ENCODE data around the gene CDPF1.

The CDPF1 gene

GRCh38 chr22:46250035-46250782, at the start of gene CDPF1:
TSS of gene CDPF1 (minus strand) at chr22:46250293. CDS start at chr22:46248284, 2,009 bp downstream.
- peak; percentile 60 for DNase-seq

DNA sequence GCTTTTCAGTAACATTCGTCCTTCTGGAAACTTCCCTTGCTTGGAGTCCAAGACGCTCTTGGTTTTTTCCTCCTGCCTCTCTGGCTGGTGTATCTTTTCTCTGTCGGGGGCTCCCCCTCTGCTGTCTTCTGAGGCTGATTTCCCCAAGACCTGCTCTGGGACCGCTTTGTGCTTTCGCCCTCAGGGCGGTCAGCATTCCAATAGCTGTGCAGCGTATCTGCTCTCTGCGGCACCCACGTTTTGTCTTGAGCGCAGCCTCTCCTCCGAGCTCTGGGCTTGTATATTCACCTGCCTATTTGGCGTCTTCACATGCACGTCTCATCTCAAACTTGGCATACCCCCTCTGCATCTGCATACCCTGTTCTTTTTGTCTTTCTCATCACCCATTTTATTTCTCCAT, 49.0 kb upstream of the CDPF1 start:
- no peak for DNase-seq

GRCh38 chr22:46297151-46297812, 47.2 kb upstream of the CDPF1 start:
- DNase-seq = no peak

DNA sequence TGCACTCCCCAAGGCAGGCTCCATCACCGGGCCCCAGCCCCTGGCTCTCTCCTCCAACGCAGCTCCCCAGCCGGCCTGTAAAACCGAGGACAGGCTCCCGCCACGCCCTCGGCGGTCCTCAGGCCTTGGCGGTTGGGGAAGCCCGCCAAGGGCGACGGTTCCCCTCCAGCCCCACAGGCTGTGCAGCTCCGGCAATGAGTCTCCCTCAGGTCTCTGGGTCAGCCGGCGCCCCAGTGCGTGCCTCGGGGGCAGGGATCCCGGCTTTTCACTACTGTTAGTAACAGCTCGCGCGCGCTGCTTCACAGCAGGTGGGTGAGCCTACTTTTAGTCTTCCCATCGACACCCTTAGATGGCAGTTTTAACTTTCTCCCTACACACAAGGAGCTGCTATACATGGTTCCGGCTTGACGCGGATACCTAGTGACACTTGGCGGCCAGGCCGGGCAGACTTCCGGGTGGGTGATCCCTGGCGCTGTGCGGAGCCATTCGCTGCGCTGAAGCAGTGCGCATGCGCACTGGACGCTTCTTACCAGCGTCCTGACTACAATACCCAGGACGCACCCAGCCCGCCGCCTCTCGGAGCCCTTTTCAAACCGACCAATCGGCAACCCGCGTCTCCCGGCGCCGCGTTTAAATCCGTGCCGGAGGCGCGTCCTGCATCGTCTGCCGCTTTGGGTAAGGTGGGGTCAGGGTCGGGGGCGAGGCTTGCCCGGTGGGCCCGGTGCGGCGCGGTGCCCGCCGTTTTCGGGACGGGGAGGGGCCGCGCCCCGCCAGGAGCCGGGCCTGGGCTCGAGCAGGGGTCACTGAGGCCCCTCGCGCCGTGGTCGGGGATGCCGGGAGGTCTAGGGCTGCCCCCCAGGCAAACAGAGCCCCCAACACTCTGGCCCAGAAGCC, 46.4 kb upstream of the CDPF1 start, which contains the start of gene GTSE1:
Gene GTSE1 (plus strand): TSS at position 614 of the 894 bp plus-strand sequence. CDS start 531 bp downstream, outside the sequence.
- peak; percentile 91 for DNase-seq

DNA sequence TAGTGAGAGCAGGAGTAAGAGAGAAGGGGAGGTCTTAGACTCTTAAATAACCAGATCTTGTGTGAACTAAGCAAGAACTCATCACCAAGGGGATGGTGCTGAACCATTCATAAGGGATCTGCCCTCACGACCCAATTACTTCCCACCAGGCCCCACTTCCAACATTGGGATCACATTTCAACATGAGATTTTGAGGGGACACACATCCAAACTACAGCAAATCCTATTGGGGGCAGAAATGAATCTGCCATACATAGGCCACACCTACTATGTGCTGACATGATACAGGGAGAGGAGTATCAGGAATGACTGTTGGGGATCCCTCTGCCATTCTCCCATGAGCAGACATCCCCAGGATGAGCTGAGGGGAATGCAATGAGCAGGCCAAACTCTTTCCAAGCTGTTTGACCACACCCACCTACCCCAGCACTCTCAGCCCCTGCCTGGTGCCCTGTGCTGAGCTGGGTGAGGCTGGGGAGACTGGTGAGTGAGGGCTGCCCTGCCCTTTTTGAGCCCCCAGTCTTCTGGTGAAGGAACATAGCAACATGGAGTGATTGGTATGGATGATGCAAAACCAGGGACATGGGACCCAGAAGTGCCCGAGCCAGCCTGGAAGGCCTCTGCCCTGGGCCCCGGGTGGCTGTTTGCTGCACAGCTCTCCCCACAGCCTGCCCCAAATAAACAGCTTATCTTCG, 45.3 kb upstream of the CDPF1 start:
- no peak for DNase-seq

- no peak for DNase-seq
These were observed 44.7 kb upstream of the CDPF1 start for GRCh38 chr22:46294784-46295183.

GRCh38 chr22:46293577-46294260, 43.6 kb upstream of the CDPF1 start:
- DNase-seq = no peak

DNA sequence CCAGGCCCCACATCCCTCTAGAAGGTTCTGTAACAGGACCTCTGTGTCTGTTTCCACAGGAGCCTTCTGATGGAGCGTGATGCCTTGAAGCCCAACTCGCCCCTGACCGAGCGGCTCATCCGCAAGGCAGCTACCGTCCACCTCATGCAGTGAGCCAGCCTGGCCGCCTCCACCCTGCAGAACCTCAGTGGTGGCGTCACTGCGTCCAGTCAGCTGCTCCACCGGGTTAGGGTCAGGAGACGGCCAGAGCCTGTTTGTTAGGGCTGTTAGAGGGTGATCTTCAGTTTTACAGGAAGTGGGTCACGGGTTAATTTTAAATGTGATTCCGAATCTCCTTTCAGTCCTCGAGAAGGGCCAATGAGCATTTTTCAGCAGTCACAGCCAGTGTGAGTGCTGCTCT, 42.6 kb upstream of the CDPF1 start:
- DNase-seq = no peak

- DNase-seq = no peak
These were observed 42.1 kb upstream of the CDPF1 start for GRCh38 chr22:46292173-46292572.

- DNase-seq = no peak
These were observed 41.0 kb upstream of the CDPF1 start for GRCh38 chr22:46290843-46291785.

GRCh38 chr22:46290121-46290842, 40.2 kb upstream of the CDPF1 start:
- no peak for DNase-seq

DNA sequence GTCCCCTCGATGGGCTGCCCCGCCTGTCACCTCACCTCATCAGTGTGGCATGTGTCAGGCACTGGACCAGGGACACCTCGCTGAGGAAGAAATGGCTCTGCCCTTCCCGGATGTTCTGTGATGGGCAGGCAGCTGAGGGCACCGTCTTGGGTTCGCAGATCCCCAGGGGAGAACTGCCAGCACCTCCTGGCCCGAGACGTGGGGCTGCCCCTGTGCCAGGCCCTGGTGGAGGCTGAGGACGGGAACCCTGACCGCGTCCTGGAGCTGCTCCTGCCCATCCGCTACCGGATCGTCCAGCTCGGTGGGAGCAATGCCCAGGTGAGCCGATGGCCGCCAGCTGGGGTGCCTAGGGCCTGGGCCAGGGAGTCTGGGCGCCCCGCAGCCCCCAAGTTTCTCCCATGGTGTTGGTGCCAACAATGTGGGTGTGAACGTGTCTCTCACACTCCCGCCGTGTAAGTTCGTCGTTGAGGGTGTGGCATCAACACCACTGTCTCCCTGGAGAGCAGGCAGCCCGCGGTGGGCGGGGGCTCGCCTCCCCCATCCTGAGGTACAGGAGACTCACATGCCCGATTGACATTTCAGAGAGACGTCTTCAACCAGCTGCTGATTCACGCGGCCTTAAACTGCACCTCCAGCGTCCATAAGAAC, 39.3 kb upstream of the CDPF1 start:
- DNase-seq = no peak

DNA sequence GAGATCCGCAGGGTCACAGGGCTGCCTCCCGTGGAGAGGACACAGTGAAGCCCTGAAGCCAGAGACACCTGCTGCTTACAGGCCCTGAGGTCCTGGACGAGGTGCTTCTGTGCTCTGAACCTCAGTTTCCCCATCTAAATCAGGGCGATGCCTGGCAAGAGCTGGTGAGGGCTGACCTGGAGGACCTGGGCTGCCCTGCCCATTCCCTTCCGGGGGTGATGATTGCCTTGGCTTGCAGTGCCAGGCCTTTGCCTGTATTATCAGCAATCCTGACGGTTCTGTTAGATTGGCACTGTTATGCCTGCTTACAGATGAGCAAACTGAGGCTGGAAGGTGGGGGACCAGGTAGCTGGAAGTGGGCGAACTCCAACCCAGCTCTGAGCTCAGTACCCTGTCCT, 38.8 kb upstream of the CDPF1 start:
- no peak for DNase-seq

GRCh38 chr22:46287873-46288751, 38.0 kb upstream of the CDPF1 start:
- no peak for DNase-seq

- DNase-seq = no peak
These were observed 37.1 kb upstream of the CDPF1 start for GRCh38 chr22:46286941-46287872.

- no peak for DNase-seq
These were observed 35.9 kb upstream of the CDPF1 start for GRCh38 chr22:46286006-46286405.

DNA sequence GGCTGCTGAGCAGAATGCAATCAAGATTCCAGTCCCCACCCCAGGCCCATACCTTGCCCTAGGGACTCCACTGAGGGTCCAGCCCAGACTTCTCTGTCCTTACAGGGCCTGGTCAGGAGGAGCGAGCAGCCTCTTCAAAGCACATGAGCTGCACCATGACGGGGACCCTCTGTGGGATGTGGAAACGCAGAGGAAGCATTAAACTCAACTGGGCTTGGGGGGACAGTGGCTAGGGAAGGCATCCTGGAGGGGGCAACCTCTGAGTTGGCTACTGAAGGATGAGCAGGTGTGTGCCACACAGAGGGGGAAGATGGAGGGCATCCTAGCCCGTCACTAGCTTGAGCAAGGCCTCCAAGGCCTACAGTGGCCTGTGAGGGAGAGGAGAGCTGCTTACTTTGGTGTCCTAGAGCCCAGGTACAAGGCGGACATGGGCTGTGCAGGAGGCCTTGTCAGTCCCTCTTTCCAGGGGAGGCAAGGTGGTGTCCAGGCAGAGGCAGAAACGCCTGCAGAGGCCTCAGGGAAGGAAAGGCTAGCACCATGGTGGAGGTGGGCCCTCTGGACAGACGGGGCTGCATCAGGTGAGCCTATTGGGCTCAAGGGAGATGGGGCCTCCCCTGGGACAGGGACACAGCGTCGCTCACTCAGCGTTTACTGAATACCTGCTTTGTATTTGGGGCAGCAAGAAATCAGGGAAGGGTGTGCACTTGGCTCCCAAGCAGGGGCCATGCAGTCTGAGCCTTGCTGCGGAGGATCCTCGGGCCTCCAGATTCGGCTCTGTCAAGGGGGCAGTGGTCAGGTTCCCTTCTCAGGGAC, 32.0 kb upstream of the CDPF1 start:
- no peak for DNase-seq

Data from kidney glomerular epithelial cell (primary cell).